ELR (cell line): Measurements from ENCODE around the gene KIFBP.
A peak's percentile ranks its signal among the peaks of the same experiment; 100 is the strongest.

ENCODE experiments used
- DNase-seq: peaks from one replicate; pipeline ENCODE4 v3.0.0-alpha.2; 2015; ENCODE audit warnings: low read depth

KIFBP gene

DNA sequence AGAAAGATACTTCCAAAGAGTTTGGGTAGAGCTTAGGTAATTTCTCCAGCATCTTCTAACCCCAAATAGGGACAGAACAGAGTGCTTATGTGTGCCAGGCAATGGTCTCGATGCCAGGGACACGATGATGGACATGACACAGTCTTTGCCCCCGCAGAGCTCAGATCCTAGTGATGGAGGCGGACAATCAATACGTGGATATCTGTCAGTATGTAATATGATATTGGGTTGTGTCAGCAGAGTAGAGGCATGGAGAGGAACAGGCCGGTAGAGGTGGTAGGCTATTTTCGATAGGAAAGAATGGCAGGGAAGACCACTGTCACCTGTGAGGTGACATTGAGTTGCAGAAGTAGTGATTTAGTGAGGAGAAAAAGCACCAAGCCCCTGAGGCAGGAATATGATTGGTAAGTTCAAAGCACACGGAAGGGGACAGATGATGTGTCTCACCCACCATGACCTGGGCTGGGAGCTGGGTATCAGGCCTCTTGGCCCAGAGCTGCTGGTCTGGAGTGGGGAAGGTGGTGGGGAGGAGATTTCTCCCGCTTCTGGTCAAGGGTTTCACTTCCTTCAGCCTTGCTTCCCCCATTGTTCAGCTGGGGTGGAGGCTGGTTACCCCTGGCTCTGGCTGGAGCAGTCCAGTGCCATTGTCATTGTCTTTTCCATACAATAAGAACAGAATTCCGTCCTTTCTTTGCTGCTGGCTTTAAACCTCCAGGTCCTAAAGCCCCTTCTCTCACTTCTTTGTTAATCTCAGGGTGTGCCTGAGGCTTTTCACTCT, 63.3 kb downstream of the KIFBP start:
- DNase-seq, result no peak

DNA sequence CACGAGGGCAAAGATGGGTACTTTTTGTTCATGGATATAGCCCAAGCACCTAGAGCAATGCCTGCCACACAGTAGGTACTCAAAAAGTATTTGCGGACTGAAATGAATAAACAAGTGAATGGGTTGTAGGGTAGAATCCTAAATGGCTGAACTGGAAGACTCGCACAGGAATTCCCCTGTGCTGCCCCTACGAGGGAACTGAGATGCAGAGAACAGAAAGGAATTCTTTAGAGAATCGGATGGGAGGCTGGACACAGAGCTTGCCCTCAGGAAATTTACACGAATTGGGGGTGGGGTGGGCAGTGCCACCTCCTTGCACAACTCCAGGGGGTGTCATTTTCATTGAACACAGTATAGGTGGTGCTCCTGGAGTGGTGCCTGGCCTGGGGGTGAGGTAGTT, 64.1 kb downstream of the KIFBP start:
- DNase-seq, result no peak

DNA sequence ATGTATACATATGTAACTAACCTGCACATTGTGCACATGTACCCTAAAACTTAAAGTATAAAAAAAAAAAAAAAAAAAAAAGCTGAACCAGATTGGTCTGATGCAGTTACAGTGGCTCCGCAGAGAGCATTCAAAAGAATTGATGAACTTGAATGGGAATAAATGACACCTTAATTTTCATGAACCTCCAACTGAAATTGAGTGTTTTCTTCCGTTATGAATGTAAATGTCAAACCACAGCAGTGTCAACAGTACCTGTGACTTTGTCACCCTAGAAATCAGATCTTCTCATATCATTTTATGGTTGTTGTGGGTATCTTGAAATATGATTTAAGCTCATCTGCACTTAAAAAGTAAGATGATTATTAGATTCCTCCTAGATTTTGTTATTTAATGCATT, 66.6 kb downstream of the KIFBP start:
- no peak for DNase-seq

DNA sequence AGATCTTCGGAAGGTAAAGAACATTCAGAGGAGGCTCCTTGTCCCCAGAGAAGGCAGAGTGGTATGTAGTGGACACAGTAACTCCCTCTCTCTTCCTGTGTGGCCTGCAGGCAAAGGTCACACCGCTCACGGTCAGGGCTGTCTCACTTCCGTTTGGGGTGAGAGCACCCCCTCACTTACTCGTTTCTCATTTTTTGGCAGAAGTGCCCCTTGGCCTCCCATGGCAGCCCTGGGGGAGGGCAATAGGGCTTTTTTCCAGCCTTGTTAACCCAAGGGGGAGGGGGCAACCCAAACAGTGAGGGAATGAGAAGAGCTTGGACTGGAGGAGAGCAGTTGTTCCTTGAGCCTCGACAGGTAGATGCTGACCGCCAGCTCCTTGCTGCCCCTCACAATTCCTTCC, 67.5 kb downstream of the KIFBP start:
- peak; percentile 70 for DNase-seq

DNA sequence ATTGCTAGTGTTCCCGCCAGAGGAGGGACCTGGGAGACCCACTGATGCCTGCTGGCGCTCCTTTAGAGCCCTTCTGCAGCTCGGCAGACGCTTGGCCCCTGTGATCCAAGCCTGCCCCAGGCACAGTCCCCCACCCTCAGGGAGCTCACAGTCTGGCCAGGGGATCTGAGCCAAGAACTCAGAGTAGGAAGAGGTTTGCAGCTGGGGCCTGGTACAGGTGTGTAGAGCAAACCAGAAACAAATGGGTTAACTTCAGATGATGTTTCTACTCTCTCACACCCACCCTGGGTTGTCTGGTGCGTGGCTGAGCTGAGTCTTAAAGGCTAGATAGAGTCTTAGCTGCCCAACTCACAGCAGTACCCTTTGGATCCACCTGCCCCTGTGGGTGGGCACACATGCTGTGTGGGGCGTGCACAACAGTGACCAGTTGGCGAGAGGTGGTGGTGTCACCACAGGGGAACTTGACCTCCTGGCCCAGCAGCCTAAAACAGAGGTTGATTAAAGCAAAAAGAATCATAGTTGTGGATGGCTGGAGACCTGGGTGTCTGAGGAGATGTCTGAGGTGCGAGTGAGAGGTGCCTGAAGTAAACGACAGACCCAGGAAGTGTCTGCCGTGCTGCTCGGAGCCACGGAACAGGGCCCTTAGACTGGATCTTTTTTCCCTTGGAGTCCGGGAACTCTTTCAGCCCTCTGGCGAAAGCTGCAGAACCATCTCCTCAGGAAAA, 68.1 kb downstream of the KIFBP start:
- DNase-seq, result peak; percentile 12

DNA sequence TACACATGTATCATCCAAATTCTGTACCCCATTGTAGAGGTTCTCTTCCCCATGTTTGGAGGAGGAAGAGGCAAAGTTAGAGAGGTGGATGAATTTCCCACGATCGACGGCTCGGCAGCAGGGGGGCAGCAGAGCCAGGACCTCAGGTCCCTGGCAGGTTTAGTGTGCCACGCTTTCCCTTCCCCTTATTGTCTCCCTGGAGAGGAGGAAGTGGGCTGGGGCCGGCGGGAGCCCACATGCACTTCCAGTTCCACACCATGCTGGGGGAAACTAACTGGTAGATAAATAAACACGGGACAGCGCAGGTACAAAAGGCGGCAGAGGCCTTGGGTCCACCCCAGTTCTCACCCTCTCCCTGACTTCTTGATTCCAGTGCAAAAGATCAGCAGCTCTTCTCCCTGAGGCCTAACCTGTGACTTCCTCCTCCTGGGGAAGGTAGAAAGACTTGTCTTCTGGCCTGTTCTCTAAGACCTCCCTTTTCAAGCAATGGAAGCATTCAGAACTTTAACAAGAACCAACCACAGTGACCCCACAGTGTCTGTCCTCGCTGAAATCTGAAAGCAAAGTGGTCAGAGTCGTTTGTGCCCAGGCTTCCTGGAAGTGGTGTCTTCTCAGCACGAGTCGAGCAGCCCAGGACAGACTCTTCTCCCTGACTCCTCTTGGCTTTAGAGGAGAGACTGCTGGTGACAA, 68.8 kb downstream of the KIFBP start:
- peak; percentile 8 for DNase-seq

DNA sequence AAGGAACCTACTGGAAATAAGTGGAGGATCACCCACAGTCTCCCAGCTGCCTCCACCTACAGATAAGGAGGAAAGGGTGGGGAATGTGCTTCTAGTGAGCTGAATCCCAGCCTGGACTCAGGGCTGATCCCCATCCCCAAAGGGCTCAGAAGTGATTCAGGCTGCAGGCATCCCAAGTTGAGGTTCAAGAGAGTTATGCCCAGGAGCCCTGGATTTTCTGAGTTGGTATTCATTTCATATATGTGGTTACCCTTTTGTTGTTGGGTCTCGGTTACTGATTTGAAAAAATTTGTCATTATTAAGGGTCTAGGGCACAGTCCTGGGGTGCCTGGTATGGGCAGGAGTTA, 69.3 kb downstream of the KIFBP start:
- peak; percentile 93 for DNase-seq

DNA sequence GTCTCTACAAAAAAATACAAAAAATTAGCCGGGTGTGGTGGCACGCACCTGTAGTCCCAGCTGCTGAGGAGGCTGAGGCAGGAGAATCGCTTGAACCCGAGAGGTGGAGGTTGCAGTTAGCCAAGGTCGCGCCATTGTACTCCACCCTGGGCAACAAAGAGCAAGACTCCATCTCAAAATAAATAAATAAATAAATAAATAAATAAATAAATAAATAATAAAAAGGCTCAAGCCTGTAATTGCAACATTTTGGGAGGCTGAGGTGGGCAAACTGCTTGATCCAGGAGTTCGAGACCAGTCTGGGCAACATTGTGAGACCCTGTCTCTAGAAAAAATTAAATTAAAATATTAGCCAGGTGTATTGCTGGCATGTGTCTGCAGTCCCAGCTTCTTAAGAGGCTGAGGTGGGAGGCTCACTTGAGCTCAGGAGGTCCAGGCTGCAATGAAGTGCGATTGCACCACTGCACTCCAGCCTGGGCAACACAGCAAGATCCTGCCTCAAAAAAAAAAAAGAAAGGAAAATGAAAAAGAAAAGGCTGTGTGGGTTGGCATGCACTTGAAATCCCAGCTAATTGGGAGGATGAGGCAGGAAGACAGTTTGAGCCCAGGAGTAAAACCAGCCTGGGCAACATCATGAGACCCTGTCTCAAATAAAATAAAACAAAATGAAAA, 71.7 kb downstream of the KIFBP start:
- DNase-seq, result no peak

DNA sequence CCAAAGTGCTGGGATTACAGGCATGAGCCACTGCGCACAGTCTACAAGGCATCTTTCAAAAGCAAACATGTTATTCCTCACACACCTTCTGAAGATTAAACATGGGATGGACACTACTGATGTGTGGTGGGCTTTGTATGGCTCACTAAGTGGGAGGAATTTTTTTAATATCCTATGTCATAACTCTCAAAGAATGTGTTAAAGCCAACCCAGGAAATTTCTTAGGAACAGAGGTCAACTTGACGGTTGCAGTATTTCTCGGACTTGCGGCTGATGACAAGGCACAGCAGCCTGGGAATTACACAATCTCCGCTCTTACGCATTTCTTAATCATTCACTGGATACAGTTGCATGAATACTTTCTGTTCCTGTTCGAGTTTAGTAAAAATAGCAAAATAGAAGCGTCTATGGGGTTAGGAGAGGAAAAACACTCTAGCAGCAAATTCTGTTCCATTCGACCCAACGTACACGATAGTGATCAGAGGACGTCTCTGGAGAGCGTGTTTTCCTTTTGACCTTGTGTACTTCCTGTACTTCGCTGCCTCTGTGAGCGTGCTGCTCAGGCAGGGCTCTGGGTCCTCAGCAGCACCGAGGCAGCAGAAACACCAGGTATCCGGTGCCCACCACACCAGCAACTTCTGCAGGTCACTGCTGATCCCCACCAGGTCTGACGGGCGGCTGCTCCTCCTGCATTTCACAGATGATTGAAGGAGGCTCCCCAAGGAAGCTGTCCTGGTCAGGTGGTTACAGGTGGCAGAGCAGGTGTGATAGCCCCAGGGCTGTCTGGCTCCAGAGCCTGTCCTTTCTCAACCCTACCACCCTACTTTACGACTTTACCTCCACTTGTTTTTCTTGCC, 72.9 kb downstream of the KIFBP start:
- DNase-seq, result peak; percentile 100

DNA sequence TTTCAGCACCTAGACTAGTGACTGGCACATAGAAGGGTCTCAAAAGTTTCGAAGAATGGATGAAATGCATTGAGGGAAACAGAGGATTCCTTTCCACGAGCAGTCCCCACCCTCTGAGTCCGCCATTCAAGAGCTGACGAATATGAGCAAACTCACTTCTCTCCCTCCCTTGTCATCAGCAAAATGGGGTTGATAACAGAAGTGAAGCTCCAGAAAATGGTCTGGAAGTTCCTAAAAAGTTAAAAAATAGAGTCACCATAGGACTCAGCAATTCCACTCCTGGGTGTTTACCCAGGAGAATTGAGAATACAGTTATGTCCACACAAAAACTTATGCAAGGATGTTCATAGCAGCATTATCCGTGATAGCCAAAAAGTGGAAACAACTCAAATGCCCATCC, 74.3 kb downstream of the KIFBP start:
- DNase-seq, result no peak

DNA sequence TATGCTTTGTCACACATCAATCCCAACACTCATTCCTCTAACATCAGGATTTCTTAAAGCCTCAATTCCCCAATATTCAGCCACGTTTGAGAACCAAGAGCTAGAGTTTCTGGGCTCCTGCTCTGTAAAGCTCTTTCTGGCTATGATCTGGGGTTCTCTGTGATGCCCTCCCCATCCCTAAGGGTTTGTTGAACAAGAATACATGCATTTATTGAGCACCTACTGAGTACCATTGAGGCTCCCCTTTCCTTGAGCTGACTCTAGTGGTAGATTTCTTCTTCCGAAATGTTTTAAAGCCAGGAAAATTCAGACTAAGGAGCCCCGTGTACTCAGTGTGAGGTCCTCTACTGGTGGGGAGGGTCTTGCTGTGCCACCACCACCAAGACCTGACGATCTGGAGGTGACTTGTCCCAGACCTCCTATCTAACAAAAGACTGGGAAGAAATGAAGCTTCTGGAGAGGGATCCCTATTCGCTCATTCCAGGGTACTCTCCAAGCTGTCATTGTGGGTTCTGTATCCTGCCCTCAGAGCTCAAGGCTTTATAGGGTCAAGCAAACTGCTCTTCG, 76.2 kb downstream of the KIFBP start:
- DNase-seq, result no peak

DNA sequence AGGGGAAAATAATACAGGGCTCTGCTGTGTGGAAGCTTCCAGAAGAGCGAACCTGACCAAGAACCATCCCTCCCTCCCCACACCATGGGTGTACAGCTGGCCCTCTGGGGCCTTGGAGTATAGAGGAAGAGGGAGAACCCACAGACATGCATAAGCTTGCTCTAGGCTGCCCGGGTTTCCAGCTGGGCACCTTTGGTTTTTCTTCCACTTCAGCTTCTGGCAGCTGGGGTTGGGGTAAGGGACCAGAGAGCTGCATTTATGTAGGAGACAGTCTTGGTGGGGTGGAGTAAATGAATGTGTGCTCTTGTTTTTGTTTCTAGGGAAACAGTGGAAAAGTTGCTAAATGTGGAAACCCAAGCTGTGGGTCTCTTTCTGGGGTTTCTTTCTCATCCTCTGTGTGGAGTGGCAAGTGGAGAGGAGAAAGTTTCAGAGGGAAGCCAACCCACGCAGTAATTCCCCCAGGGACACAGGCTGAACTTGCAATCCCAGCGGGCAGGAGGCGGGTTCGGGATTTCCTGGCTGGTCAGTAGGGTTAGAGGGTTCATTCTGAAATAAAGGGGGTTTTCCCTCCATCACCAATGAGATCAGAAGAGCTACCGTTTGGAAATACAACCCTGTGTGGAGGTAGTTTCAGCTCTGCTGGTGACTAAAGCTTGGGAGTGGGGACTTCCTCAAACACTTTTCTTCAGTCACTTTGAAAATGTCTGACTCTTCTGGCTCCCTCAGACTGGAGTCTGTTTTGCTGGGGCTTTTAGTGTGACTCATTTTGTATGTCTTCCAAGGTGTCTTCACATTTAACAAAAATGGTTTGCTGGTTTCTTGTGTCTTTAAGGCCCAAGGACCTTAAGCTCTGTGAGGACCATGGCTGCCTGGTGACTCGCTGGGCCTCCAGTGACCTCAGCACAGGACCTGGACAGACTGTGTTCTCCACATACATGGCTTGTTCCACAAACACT, 77.1 kb downstream of the KIFBP start:
- peak; percentile 71 for DNase-seq
